DMS53 treated with DMSO at 0.1 percent for 48 hours (cell line): ENCODE data around the gene ASS1.

ENCODE experiments used
- DNase-seq: peaks from one replicate; lab custom pipeline; 2025; ENCODE audit not compliant: unreplicated experiment; lab: John Stamatoyannopoulos, UW

Gene ASS1

GRCh38 chr9:130526854-130527650, 82.3 kb downstream of the ASS1 start:
- no peak for DNase-seq

GRCh38 chr9:130527651-130528310, 83.0 kb downstream of the ASS1 start:
- no peak for DNase-seq

DNA sequence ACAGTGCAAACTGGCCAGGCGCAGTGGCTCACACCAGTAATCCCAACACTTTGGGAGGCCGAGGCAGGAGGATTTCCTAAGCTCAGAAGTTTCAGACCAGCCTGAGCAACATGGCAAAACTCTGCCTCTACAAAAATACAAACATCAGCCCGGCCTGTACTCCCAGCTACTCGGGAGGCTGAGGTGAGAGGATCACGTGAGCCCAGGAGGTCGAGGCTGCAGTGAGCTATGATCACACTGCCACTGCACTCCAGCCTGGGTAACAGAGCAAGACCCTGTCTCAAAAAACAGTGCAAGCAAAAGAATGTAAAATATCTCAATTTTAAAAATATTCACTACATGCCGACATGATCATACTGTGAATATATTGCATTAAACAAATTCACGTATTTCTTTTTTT, 83.9 kb downstream of the ASS1 start:
- no peak for DNase-seq

- no peak for DNase-seq
These were observed 86.2 kb downstream of the ASS1 start for GRCh38 chr9:130530938-130531337.

GRCh38 chr9:130531670-130532069, 86.9 kb downstream of the ASS1 start:
- DNase-seq: no peak

DNA sequence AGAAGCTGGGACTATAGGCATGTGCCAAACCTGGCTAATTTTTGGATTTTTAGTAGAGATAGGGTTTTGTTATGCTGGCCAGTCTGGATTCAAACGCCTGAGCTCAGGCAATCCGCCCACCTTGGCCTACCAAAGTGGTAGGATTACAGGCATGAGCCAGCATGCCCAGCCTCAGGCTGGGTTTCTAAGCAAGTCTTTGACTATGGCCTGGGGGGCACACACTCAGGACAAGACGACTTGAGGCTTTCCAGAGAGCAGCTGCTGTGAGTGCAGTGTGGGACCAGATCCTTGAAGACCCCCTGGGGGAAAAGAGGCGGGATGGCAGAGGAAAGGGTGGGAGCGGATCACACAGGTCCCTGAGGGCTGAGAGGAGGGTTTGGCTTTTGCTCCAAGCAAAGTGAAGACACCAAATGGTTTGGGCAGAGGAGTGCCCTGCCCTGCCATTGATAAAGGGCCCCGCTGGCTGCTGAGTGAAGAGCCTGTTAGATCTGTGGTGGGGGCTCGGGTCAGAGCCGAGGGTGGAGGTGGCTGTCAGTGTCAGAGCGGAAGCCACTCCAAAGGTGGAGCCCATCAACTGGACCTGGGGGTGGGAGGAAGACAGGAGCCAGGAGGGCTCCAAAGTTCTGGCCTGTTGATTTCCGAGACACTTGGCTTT, 87.8 kb downstream of the ASS1 start:
- DNase-seq: no peak

GRCh38 chr9:130535818-130536521, 91.2 kb downstream of the ASS1 start:
- DNase-seq: peak; percentile 12

GRCh38 chr9:130536701-130537107, 91.9 kb downstream of the ASS1 start:
- DNase-seq: no peak

DNA sequence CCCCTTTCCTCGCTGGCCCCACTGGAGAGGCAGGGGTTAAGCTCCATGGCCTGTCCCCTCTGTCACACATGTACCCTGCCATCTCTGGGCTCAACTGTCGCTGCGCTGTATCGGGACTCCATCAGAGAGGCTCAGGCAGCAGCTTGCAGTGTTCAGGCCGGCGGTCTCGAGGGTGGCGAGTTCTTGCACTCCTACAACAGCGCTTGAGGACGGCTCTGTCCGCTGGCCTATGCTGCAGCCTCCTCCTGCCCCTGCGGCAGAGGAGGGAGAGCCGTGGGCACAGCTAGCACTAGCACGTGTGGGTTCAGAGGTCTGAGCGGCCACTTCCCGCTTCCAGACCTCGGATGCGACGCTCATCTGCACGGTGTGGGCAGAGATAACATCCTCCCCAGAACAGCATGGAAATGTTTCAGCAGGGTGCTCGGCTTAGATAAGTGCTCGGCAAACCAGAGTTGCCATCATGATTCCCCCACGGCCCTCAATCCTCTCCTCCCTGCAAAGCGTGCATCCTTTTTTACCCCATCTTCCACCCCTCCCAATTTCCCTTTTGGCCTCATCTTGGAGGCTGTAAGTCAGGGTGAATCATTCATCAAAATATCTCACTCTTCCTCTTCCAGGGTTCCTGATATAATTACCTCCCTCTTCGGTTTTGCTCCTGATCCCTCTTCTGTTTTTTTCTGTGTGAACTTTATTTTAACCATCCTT, 92.7 kb downstream of the ASS1 start:
- no peak for DNase-seq

DNA sequence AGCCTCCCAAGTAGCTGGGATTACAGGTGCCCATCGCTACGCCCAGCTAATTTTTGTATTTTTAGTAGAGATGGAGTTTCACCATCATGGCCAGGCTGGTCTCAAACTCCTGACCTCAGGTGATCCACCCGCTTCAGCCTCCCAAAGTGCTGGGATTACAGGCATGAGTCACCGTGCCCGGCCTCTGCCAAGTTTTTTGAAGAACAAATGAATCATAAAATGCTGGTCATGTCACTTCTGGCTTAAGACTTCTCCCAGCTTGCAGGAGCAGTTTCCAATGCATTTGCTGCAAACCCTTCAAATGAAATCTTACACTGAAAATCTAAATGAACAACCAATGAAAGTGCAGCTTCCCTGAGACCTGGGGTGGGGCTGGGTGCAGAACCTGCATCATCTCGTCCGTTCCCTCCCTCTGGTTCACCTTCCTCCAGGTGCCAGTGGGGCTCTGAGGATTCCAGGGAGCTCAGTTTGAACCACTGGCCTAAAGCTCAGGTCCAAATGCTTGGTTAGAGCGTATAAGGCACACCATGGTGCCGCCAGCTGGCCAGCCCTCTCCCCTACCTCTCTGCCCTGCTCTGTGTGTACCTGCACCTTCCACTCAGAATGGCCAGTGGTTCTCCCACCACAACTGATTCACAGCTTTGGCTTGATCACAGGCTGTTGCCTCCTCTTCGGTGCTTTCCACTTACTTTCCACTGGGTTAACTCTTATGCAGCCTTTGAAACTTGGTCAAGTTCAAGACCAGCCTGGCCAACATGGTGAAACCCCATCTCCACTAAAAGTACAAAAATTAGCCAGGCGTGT, 94.9 kb downstream of the ASS1 start:
- DNase-seq: no peak

DNA sequence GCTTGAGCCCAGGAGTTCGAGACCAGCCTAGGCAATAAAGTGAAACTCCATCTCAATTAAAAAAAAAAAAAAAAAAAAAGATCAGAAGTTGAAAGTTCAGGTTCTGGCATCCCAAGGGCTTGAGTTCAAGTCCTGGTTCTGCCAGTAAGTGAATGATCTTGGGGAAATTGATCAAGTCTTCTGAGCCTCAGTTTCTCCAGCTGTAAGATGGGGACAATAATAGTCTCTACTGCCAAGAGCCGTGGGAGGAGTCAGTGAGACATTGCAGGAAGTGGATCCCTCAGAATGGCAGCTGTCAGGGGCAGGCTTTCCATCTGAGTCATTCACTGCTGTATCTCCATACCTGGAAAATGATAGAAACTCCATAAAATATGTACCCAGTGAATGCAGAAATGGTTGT, 96.8 kb downstream of the ASS1 start:
- no peak for DNase-seq

- no peak for DNase-seq
These were observed 97.3 kb downstream of the ASS1 start for GRCh38 chr9:130542038-130542437.

DNA sequence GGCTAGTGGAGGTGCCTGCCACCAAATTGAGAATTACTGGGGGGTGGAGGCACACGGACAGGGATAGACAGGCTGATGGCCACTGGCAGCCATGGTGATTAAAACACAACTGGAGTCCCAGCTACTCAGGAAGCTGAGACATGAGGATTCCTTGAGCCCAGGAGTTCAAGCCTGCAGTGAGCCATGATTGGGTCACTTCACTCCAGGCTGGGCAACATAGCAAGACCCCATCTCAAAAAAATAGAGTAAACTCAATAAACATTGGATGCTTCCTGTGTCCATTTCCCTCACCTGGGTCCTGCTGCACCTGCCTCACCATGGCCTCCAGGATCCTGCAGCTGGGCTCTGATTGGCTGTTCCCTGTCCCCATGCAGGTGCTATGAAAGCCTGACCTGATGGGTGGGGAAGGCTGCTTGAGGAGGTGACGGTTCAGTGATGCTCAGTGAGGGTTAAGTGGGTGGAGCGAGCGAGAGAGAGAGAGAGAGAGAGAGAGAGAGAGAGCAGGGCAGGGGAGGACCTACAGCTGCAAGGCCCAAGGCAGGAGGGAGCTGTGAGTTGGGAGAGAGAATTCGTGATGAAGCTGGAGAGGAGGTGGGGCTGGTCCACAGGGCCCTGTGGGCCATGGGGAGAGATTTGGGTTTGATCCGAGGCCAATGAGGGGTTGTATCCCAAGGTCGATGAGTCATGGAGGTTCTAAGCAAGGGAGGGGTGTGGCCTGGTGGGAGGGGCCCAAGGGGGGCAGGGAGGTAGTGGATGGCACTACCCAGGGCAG, 97.9 kb downstream of the ASS1 start:
- no peak for DNase-seq

DNA sequence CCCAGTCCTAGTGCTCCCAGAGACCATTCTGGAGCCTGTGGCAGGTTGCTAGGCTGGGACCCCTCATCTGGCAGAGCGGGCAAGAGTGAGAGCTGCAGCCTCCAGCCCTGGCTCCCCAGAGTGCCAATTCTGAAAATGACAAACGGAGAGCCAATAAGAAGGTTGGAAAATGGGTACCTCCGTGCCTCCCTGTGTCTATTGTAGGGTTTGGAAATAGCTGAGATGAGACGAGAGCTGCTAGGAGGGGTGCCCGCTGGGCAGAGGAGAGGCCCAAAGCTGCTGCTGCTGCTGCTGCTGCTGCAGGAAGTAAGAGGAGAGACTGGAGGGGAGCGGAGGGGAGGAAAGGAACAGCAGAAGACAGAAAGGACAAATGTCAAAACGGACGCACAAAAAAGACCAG, 98.6 kb downstream of the ASS1 start:
- no peak for DNase-seq

- DNase-seq: no peak
These were observed 99.1 kb downstream of the ASS1 start for GRCh38 chr9:130543859-130544258.

GRCh38 chr9:130544364-130544763, 99.6 kb downstream of the ASS1 start:
- DNase-seq: no peak

- no peak for DNase-seq
These were observed 103.3 kb downstream of the ASS1 start for GRCh38 chr9:130548103-130548502.

GRCh38 chr9:130549093-130549735, 104.5 kb downstream of the ASS1 start:
- no peak for DNase-seq
